Mesenchymal stem cell (in vitro differentiated cells and primary cell): Measurements from ENCODE around the gene CCDC81.
A peak's percentile ranks its signal among the peaks of the same experiment; 100 is the strongest.

Experiments
- DNase-seq: peaks from one replicate; pipeline ENCODE4 v3.0.0-alpha.2; 2013
- H2AFZ ChIP-seq: one replicate; pipeline ENCODE4 v1.6.1; 2013; ENCODE audit warnings: low read depth, mild to moderate bottlenecking, control low read depth, inconsistent platforms, low read length, moderate library complexity
- H2AK5ac ChIP-seq: 2 replicates; pipeline ENCODE4 v1.6.1; 2013; ENCODE audit warnings: low read length, moderate library complexity, mild to moderate bottlenecking, inconsistent platforms; ENCODE audit not compliant: severe bottlenecking
- H2BK120ac ChIP-seq: one replicate; pipeline ENCODE4 v1.6.1; 2013; ENCODE audit warnings: low read depth, mild to moderate bottlenecking, inconsistent platforms, low read length, moderate library complexity
- H2BK12ac ChIP-seq, 2 experiments: one replicate each; pipeline ENCODE4 v1.6.1; 2013; ENCODE audit warnings: inconsistent platforms in 2 of 2, low read length in 2 of 2, mild to moderate bottlenecking in 2 of 2, moderate library complexity in 2 of 2, control low read depth in 1 of 2
- H2BK15ac ChIP-seq: one replicate; pipeline ENCODE4 v1.6.1; 2013; ENCODE audit warnings: mild to moderate bottlenecking, low read depth, inconsistent platforms; ENCODE audit not compliant: poor library complexity, severe bottlenecking
- H2BK5ac ChIP-seq: 2 replicates; pipeline ENCODE4 v1.6.1; 2013; ENCODE audit warnings: low read depth, mild to moderate bottlenecking, low read length, control low read depth, inconsistent platforms; ENCODE audit not compliant: poor library complexity, severe bottlenecking
- H3K14ac ChIP-seq, 2 experiments: one replicate each; pipeline ENCODE4 v1.6.1; 2013; ENCODE audit warnings: inconsistent platforms in 2 of 2, low read length in 2 of 2, control low read depth in 1 of 2, mild to moderate bottlenecking in 1 of 2, moderate library complexity in 1 of 2
- H3K18ac ChIP-seq, 2 experiments: one replicate each; pipeline ENCODE4 v1.6.1; 2013; ENCODE audit warnings: inconsistent platforms in 2 of 2, low read length in 2 of 2, control low read depth in 1 of 2, low read depth in 1 of 2, mild to moderate bottlenecking in 1 of 2
- H3K23ac ChIP-seq, 2 experiments: one replicate each; pipeline ENCODE4 v1.6.1; 2013; ENCODE audit warnings: inconsistent platforms in 2 of 2, low read length in 2 of 2, mild to moderate bottlenecking in 2 of 2, moderate library complexity in 2 of 2, control low read depth in 1 of 2
- H3K27ac ChIP-seq: 2 replicates; pipeline ENCODE4 v1.5.1; 2013; ENCODE audit warnings: mild to moderate bottlenecking, moderate library complexity, low read length, control low read depth, inconsistent platforms; ENCODE audit not compliant: poor library complexity, severe bottlenecking
- H3K27me3 ChIP-seq, 2 experiments: 2 replicates each; pipeline versions ENCODE4 v1.6.1 to v1.7.0; 2013; ENCODE audit warnings: low read length in 2 of 2, mild to moderate bottlenecking in 2 of 2, moderate library complexity in 2 of 2, control low read depth in 1 of 2, inconsistent platforms in 1 of 2; ENCODE audit not compliant: control insufficient read depth in 1 of 2, insufficient read depth in 1 of 2
- H3K36me3 ChIP-seq, 2 experiments: 2 replicates each; pipeline versions ENCODE4 v1.6.1 to v1.7.0; 2013; ENCODE audit warnings: low read length in 2 of 2, control low read depth in 1 of 2, inconsistent platforms in 1 of 2, low read depth in 1 of 2, mild to moderate bottlenecking in 1 of 2; ENCODE audit not compliant: insufficient read depth in 2 of 2, control insufficient read depth in 1 of 2
- H3K4ac ChIP-seq, 2 experiments: one replicate each; pipeline ENCODE4 v1.6.1; 2013; ENCODE audit warnings: inconsistent platforms in 2 of 2, low read length in 2 of 2, mild to moderate bottlenecking in 2 of 2, moderate library complexity in 2 of 2, control low read depth in 1 of 2, low read depth in 1 of 2
- H3K4me1 ChIP-seq: 2 replicates; pipeline ENCODE4 v1.6.1; 2013; ENCODE audit warnings: low read depth, low read length, control low read depth; ENCODE audit not compliant: control insufficient read depth, insufficient read depth
- H3K4me2 ChIP-seq: 2 replicates; pipeline ENCODE4 v1.6.1; 2013; ENCODE audit warnings: low read length, mild to moderate bottlenecking, inconsistent platforms; ENCODE audit not compliant: poor library complexity, severe bottlenecking
- H3K4me3 ChIP-seq, 2 experiments: 2 replicates each; pipeline versions ENCODE4 v1.5.1 to v1.7.0; 2013; ENCODE audit warnings: low read length in 2 of 2, mild to moderate bottlenecking in 2 of 2, control low read depth in 1 of 2, low read depth in 1 of 2; ENCODE audit not compliant: insufficient read depth in 1 of 2
- H3K79me1 ChIP-seq: replicated peaks from 2 replicates; pipeline ENCODE4 v1.6.1; 2013; ENCODE audit warnings: mild to moderate bottlenecking, control low read depth, low read length, inconsistent platforms; ENCODE audit not compliant: poor library complexity, severe bottlenecking
- H3K9ac ChIP-seq: 2 replicates; pipeline ENCODE4 v1.7.0; 2013; ENCODE audit warnings: mild to moderate bottlenecking, low read length, moderate library complexity
- H3K9me3 ChIP-seq: 2 replicates; pipeline ENCODE4 v1.7.0; 2013; ENCODE audit warnings: mild to moderate bottlenecking, low read length; ENCODE audit not compliant: control insufficient read depth
- H4K8ac ChIP-seq: one replicate; pipeline ENCODE4 v1.6.1; 2013; ENCODE audit warnings: inconsistent platforms, mild to moderate bottlenecking, low read length, moderate library complexity
- H4K91ac ChIP-seq: one replicate; pipeline ENCODE4 v1.6.1; 2013; ENCODE audit warnings: mild to moderate bottlenecking, low read length, inconsistent platforms
- WGBS: methylation state at CpG from one replicate; pipeline ENCODE4 v1.1.7; 2013; ENCODE audit warnings: mixed read lengths; 5-methylcytosine and 5-hydroxymethylcytosine counted together

Gene CCDC81

GRCh38 chr11:86456075-86456939 is 81.6 kb downstream of the CCDC81 start:
- H2BK15ac ChIP-seq = no peak overlapping the region
- peak overlapping the region; percentile 2 for H4K8ac ChIP-seq
- peak overlapping the region; percentile 50 to 73 for H3K18ac ChIP-seq
- H3K9ac ChIP-seq = peak overlapping the region; percentile 44
- peak overlapping the region; percentile 15 for H4K91ac ChIP-seq
- WGBS = 21% methylated on average over 9 of the region's 9 CpGs
- no peaks in the 10 kb centered on the region for H3K9me3 ChIP-seq
- H3K4me1 ChIP-seq = peaks cover 20% of the 10 kb centered on the region
- peaks cover 0 to under 1% of the 10 kb centered on the region in 2 experiments for H3K36me3 ChIP-seq
- peak overlapping the region; percentile 16 to 37 for H3K4ac ChIP-seq
- H3K4me3 ChIP-seq = no peak overlapping the region
- no peak overlapping the region for H3K14ac ChIP-seq
- H3K27ac ChIP-seq = peak overlapping the region; percentile 3
- peak; percentile 83 for DNase-seq
- no peak overlapping the region for H2AFZ ChIP-seq
- no peak overlapping the region for H3K23ac ChIP-seq
- H3K27me3 ChIP-seq = no peaks in the 10 kb centered on the region
- H2BK12ac ChIP-seq = peak overlapping the region; percentile 46 to 57
- H3K79me1 ChIP-seq = no peaks in the 10 kb centered on the region
- peak overlapping the region; percentile 81 for H2AK5ac ChIP-seq
- no peak overlapping the region for H2BK5ac ChIP-seq
- peak overlapping the region; percentile 8 for H2BK120ac ChIP-seq
- H3K4me2 ChIP-seq = no peak overlapping the region

GRCh38 chr11:86458294-86459001 is 83.8 kb downstream of the CCDC81 start:
- H3K23ac ChIP-seq = no peak overlapping the region
- H2BK15ac ChIP-seq = no peak overlapping the region
- H4K91ac ChIP-seq = peak overlapping the region; percentile 9
- H2BK120ac ChIP-seq = no peak overlapping the region
- peak overlapping the region; percentile 7 to 41 for H3K4ac ChIP-seq
- no peak overlapping the region for H3K14ac ChIP-seq
- DNase-seq = no peak
- peaks cover 0 to 8% of the 10 kb centered on the region in 2 experiments for H3K36me3 ChIP-seq
- no peaks in the 10 kb centered on the region for H3K79me1 ChIP-seq
- H3K27me3 ChIP-seq = no peaks in the 10 kb centered on the region
- peak overlapping the region; percentile 71 for H3K9ac ChIP-seq
- peak overlapping the region; percentile 20 to 59 for H2BK12ac ChIP-seq
- no peak overlapping the region for H3K4me2 ChIP-seq
- H3K27ac ChIP-seq = peak overlapping the region; percentile 91
- peak overlapping the region; percentile 29 for H4K8ac ChIP-seq
- no peak overlapping the region for H3K4me3 ChIP-seq
- H3K4me1 ChIP-seq = peaks cover 25% of the 10 kb centered on the region
- H2BK5ac ChIP-seq = peak overlapping the region; percentile 11
- no peaks in the 10 kb centered on the region for H3K9me3 ChIP-seq
- 78% methylated on average over 5 of the region's 5 CpGs for WGBS
- H3K18ac ChIP-seq = peak overlapping the region; percentile 31 to 50
- H2AFZ ChIP-seq = no peak overlapping the region
- peak overlapping the region; percentile 95 for H2AK5ac ChIP-seq

- H3K9me3 ChIP-seq = no peaks in the 10 kb centered on the region
- WGBS = 90% methylated on average over 1 of the region's 1 CpG
Measured at GRCh38 chr11:86459002-86459385, 84.3 kb downstream of the CCDC81 start.

More at GRCh38 chr11:86459002-86459385, 84.3 kb downstream of the CCDC81 start:
- peak overlapping the region; percentile 71 for H3K9ac ChIP-seq
- peak overlapping the region in 1 of 2 experiments; percentile 31 for H3K18ac ChIP-seq
- H3K79me1 ChIP-seq = no peaks in the 10 kb centered on the region
- no peak overlapping the region for H3K4me3 ChIP-seq
- H2BK5ac ChIP-seq = peak overlapping the region; percentile 11
- no peak for DNase-seq
- peak overlapping the region; percentile 91 for H3K27ac ChIP-seq
- peaks cover 0 to 8% of the 10 kb centered on the region in 2 experiments for H3K36me3 ChIP-seq
- H3K4me2 ChIP-seq = no peak overlapping the region
- H3K4me1 ChIP-seq = peaks cover 25% of the 10 kb centered on the region
- peak overlapping the region; percentile 24 to 28 for H3K4ac ChIP-seq
- no peak overlapping the region for H4K8ac ChIP-seq
- no peak overlapping the region for H3K23ac ChIP-seq
- H3K27me3 ChIP-seq = no peaks in the 10 kb centered on the region
- H2AFZ ChIP-seq = no peak overlapping the region
- H2BK15ac ChIP-seq = peak overlapping the region; percentile 75
- H3K14ac ChIP-seq = no peak overlapping the region
- peak overlapping the region; percentile 14 for H4K91ac ChIP-seq
- peak overlapping the region; percentile 59 to 70 for H2BK12ac ChIP-seq
- H2BK120ac ChIP-seq = no peak overlapping the region
- H2AK5ac ChIP-seq = peak overlapping the region; percentile 95
